NCI-H2196 treated with DMSO at 0.1 percent for 48 hours (cell line): ENCODE results near the gene CADM3.

Experiments used
- DNase-seq: peaks from one replicate; lab custom pipeline; 2025; ENCODE audit not compliant: unreplicated experiment; lab: John Stamatoyannopoulos, UW

The CADM3 gene

DNA sequence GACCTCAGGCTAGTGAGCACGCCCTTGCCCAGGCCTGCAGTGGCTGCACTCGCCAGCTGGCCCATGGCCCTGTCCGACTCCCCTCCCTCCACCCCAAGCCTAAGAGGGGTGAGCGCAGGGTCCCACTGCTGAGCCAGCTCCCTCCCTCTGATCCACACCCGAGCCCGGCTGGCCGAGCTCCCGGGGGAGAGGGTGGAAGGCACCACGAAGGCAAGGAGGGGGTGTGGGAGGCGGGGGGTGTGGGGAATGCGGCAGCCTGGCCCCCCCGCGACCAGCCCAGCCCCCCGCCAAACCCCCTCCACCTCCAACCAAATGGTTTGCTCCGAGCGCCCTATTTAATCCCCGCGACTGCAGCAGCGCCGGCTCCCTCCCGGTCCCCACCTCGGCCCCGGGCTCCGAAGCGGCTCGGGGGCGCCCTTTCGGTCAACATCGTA, at the start of gene CADM3:
TSS of gene CADM3 (plus strand) at position 362 of the 434 bp plus-strand sequence. CDS start 151 bp downstream, outside the sequence.
- DNase-seq = no peak

DNA sequence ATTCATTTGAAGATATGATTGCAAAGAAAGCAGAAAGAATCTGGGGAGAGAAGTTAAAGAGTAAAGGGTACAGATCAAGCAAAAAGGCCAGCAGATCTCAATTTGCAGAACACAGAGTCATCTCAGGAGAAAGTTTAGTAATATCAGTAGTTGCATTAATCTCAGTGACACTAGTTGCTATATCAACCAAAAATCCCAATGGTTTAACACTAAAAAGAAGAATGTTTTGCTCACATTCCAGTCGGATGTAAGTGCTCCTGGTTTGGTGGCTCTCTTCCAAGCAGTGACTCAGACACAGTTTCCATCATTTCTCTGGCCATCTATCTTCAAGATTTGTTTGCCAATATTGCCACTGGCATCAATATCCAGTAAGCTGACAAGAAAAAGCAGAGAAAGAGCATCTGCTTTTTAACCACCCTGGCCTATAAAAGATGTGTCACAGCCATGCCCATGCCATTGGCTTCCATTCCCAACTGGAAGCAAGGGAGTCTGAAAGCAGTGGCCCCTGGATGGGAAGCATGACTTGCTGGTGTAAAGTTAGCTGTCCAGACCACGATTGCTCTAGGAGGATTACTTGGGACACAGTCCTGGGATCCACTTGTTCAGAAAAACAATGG, 49.3 kb upstream of the CADM3 start:
- no peak for DNase-seq

GRCh38 chr1:159123587-159123986, 47.8 kb upstream of the CADM3 start:
- no peak for DNase-seq

DNA sequence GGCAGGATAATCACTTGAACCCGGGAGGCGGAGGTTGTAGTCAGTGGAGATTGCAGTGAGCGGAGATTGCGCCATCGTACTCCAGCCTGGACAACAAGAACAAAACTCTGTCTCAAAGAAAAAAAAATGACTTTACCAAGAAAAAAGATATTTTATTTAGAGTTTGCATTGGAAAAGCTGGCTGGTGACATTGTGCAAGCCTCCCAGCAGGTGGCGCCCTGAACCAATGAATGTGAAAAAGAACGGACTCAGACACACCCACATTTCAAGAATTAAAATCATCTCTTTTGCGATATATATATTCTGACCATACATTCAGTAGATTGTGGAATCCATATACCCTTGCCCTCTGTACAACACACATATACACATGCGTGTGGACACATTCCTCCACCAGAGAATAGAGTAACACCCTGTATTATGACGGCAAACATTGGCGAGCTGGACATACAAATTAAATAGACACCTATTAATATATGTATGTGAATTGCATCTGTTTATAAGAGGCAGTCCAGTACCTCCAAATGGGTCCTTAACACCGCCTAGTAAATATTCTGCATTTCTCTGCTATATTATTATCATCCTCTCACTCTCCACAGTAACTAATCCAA, 39.0 kb upstream of the CADM3 start:
- no peak for DNase-seq

DNA sequence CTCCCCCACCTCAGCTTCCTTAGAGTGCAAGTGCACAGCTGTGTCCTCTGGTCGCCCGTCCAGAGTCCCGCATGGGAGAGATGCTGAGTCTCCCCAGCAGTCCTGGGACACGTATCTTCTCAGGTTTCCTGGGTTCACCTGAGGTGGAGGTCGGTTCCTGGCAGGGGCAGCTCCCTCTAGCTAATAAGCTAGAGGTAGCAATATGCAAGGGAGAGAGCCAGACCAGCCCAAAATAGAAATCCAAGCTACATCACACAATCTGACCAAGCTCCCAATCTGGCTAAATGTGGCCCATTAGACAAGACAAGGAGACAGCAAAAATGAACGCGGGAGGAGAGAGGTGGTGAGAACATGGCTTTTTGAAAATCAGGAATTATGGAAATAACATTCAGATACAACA, 30.9 kb upstream of the CADM3 start:
- no peak for DNase-seq

GRCh38 chr1:159141584-159142390, 29.6 kb upstream of the CADM3 start:
- no peak for DNase-seq

GRCh38 chr1:159142391-159142663, 29.1 kb upstream of the CADM3 start:
- DNase-seq = no peak

DNA sequence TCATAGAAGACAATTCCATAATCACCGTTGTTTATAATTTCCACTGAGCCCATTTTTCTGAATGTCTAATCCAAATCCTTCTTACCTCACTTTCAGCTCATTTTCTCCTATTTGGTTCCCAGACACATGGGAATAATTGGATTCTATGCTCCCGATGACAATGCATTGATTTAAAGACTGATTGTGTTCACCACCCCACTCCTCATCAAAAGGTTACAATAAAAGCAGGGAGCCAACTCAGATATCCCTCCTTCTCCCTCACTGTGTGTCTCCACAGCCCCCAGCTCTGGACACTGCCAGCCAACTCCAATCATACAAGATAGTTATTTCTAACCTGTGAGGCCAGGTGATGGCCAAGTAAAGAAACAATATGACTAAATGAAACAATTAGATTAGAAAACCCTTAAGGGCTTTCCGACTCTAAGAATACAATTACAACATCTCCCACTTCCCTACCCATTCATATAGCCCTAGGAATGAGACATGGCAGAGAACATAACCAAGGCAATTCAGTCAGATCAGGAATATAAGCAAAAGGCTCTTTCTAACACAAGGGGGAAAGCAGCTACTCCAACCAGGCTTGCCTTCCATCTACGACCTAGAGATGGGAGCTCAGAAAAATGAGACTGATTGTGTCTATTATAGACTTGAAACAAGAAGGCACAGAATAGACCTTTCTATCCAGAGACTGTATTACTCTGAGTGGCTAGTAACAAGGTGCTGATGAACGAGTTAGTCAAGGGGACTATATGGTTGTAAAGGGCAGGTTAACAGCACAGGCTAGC, 28.5 kb upstream of the CADM3 start:
- no peak for DNase-seq

DNA sequence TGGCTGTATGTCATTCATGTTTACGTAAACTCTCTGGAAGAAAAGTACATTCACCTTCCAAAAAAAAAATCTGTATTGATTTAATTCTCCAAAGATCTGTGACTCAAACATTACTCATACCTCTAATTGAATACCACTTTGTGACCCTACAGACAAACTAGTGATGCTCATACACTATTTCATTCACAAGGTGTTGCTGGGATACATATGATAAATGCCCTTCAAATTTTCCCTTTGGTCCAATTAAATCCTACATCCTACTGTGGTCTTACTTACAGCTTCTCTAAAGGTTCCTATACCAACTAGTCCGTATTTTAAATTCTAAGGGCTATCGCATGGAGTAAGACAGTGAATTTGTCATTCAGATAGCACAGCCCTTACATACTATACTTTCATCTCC, 26.8 kb upstream of the CADM3 start:
- DNase-seq = no peak

DNA sequence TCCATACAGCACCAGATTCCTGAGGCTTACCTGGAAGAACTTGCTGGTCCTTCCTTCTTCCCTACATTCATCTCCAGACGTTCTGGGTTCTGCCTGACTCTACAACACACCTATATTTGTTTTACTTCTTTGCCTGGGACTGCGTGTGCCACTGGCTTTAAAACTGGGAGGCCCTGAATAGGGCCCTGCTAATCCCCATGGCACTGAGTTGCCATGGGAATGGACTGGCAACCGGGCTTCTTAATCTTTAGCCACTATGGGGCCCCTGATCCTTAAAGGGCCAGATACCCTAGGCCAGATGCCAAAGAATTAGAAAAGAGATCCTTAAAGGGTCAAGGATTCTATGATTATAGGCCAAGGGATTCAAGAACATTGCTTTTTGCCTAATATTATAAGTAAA, 24.4 kb upstream of the CADM3 start:
- no peak for DNase-seq

GRCh38 chr1:159152031-159152430, 19.4 kb upstream of the CADM3 start:
- no peak for DNase-seq

- DNase-seq = peak; percentile 39
These were observed 10.3 kb upstream of the CADM3 start for GRCh38 chr1:159161001-159161718.

DNA sequence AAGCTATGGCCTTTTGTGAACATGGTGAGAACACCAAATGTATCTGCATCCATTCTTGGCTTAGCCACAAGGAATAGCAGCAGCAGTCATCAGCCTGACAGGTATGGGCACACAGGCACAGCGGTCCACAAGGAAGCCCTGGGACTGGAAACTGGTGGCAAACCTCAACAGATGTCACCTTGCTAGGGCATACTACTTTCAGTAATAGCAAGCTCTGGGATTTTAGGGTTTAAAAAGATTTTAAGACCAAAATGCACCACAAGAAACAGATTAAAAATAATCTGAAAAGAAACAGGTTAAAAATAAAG, 9.7 kb upstream of the CADM3 start:
- DNase-seq = no peak

GRCh38 chr1:159162516-159163265, 8.7 kb upstream of the CADM3 start:
- DNase-seq = no peak

- no peak for DNase-seq
These were observed 7.7 kb upstream of the CADM3 start for GRCh38 chr1:159163614-159164228.

DNA sequence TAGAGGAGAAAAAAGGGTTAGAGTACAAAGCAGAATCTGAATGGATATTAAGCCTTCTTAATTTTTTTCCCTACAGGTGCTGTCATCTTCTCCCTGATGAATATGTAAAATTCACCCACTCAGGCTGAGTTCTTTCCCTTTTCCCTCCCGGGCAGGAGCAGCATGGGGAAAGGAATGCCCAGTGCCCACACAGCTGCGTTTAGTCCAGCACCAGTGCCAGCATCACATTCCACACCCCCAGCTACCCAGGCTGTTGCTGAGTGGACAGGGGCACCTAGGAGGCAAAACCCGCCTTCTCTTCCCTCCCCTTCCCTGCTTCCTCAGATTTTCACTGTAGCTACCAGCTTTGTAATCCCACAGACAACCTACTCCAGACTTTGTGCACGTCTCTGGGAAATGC, 3.4 kb upstream of the CADM3 start:
- DNase-seq = no peak

DNA sequence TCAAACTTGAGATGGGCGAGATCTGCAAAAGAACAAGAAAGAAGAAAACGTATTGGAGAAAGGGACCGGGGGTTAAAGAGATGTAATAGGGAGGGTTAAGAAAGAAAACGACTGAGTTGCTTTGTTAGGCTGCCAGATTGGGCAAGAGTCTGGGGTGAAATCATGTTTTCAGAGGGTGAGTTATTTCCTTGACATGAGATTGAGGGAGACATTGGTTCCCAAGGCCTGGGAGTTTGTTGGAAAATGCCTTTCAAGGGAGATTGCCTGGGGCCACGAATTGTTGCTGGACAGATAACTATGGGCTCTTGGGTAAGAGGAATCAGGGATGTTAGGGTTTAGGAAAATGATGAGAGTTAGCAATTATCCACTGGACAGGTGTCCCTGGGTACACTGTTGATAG, 776 bp upstream of the CADM3 start:
- no peak for DNase-seq

GRCh38 chr1:159171688-159172501, 480 bp downstream of the CADM3 start:
- DNase-seq = no peak

DNA sequence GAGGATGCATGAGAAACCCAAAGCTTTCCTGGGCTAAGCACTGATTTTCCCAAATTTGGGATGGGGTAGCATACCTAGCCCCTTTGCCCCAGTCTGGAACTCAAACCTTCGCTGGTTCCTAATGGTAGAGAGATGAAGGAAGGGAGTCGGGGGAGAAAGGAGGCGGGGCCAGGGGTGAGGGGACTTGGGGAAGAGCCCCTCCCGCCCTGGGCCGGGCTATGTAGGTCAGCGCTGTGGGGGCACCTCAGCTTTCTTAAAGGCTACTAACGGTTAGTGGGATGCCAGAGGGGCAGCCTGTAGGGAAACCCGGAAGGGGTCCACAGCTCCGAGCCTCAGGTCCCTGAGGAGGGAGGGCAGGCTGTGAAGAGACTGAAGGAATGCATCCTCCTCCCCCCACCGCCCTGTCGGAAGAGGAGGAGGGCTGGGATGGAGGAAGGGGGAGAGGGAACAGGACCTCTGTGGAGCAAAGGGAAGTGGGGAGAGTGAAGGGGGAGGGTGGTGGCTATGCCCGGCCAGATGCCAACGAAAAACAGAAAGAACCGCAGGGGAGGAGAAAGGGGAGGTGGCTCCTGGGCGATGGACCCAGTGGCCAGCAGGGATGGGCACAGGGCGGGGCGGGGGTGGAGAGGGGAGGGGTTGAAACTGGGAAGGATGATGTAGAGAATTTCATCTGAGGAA, 1.3 kb downstream of the CADM3 start:
- no peak for DNase-seq
